GM10248 (cell line): ENCODE measurements around the gene FOXO1.

Experiments
- CTCF ChIA-PET: fragments of 300-600 bp; sonication (Branson Sonifier 250); formaldehyde crosslinking; extraction: SDS; loops from one replicate; lab custom pipeline; 2021; ENCODE audit warnings: antibody characterized with exemption; lab: Yijun Ruan, JAX
- POLR2A ChIA-PET: fragments of 350-650 bp; sonication (Branson Sonifier 250); formaldehyde crosslinking; extraction: SDS; loops from one replicate; lab custom pipeline; 2020; ENCODE audit warnings: antibody characterized with exemption; lab: Yijun Ruan, JAX
- DNase-seq: peaks from one replicate; pipeline ENCODE4 v3.0.0; 2012; ENCODE audit errors: extremely low spot score
- TF ChIP-seq, protein P1 (sequence below): IDR thresholded peaks from 2 replicates; pipeline ENCODE4 v1.5.1; 2012; ENCODE audit warnings: mild to moderate bottlenecking, low read depth; ENCODE audit errors: extremely low read depth, missing control alignments, control extremely low read depth

Gene FOXO1

DNA sequence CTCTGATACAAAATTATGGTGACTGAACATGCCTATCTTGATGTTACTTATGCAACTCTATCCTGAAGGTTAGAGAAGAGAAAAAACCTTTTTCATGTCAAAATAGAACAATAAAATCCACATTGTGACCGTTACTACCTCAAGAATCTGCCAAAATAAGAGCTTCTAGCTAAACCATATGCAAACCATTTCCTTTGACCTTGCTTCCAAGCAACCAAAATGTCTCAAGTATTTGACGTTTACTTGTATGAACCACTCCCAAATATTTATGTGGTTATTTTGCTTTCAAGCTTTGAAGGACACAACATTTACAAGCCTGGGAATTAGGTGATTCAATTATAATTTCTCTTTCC, 13.9 kb downstream of the FOXO1 start:
- ChIA-PET CTCF (interaction anchor here (0.7 to 2.7 kb wide), 3 partner anchors 11 to 40 kb away, joined by 3 to 10 read pairs (median 3); no protein-coding TSS in a partner anchor), POLR2A (no interaction called here)
- TF ChIP-seq, protein P1, sequence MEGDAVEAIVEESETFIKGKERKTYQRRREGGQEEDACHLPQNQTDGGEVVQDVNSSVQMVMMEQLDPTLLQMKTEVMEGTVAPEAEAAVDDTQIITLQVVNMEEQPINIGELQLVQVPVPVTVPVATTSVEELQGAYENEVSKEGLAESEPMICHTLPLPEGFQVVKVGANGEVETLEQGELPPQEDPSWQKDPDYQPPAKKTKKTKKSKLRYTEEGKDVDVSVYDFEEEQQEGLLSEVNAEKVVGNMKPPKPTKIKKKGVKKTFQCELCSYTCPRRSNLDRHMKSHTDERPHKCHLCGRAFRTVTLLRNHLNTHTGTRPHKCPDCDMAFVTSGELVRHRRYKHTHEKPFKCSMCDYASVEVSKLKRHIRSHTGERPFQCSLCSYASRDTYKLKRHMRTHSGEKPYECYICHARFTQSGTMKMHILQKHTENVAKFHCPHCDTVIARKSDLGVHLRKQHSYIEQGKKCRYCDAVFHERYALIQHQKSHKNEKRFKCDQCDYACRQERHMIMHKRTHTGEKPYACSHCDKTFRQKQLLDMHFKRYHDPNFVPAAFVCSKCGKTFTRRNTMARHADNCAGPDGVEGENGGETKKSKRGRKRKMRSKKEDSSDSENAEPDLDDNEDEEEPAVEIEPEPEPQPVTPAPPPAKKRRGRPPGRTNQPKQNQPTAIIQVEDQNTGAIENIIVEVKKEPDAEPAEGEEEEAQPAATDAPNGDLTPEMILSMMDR, result no peak
- no peak for DNase-seq

DNA sequence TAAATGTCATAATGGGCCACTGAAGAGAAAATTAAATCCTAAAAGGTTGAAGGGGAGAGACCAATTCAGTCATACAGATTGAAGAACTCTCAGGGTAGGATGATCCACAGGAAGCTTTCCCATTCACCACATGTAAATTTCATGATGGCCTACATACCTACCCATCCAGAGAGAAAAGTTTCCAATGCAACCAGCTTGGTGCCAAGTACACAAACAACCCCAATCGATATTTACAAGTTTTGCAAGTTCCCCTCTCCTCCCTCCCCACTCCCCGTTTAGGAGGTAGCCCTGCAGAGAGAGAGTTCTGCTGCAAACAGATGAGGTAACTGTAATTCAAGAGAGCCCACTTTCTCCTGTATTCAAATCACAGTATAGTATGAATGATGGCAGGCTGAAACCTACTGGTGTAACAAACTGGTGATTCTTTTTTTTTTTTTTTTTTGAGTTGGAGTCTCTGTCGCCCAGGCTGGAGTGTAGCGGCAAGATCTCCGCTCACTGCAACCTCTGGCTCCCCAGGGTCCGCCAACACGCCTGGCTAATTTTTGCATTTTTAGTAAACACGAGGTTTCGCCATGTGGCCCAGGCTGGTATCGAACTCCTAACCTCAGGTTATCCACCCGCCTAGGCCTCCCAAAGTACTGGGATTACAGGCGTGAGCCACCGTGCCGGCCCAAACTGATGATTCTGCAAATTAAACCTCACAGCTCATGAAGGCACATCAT, 14.4 kb downstream of the FOXO1 start:
- DNase-seq, result no peak
- TF ChIP-seq, protein P1, result no peak
- ChIA-PET POLR2A (no interaction called here), CTCF (interaction anchor here (0.7 to 2.7 kb wide), 3 partner anchors 12 to 39 kb away, joined by 3 to 10 read pairs (median 3); no protein-coding TSS in a partner anchor)

DNA sequence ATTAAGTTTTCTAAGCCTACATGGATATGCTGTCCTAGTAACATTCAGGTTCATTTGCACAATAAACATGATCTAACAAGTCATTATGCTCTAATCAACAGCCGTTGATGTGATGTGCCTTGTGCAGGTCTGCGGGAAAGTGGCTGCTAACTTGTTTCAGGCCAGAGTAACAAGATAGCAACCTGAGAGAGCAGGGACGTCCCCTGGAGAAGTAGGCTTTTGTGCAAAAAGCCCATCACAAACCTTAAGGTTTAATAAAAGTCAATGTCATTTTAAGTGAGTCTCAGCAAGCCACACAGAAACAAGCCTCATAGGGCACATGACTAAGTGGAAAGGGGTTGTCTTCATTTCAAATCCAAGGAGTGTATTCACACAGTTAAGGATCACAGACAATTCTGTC, 17.6 kb downstream of the FOXO1 start:
- no peak for DNase-seq
- ChIA-PET POLR2A (no interaction called here), CTCF (interaction anchor here (1.2 kb wide), 1 partner anchor 580 kb away, joined by 4 read pairs; no protein-coding TSS in a partner anchor)
- TF ChIP-seq, protein P1, result no peak

DNA sequence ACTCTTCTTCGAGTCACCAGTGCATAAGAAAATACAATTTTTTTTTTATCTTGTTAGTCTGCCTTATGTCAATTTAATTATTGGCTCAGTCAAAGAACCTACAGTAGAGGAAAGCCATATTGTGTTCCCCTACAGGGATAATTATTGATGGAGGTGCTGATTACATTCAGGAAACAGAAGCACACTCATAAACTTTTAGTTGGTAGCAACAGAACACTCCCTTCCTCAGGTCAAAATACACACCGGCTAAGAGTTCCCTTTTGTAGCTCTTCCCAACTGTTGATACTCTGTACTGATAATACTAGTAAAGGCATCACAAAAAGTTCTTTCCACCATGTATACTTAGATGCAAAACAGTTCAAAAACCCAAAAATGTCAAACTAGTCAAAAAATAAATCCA, 18.4 kb downstream of the FOXO1 start:
- CTCF ChIA-PET, result interaction anchor here (0.8 to 2.7 kb wide), 6 partner anchors 14 to 579 kb away, joined by 3 to 10 read pairs (median 4); no protein-coding TSS in a partner anchor
- DNase-seq, result no peak
- TF ChIP-seq, protein P1, result no peak
- POLR2A ChIA-PET, result no interaction called here

DNA sequence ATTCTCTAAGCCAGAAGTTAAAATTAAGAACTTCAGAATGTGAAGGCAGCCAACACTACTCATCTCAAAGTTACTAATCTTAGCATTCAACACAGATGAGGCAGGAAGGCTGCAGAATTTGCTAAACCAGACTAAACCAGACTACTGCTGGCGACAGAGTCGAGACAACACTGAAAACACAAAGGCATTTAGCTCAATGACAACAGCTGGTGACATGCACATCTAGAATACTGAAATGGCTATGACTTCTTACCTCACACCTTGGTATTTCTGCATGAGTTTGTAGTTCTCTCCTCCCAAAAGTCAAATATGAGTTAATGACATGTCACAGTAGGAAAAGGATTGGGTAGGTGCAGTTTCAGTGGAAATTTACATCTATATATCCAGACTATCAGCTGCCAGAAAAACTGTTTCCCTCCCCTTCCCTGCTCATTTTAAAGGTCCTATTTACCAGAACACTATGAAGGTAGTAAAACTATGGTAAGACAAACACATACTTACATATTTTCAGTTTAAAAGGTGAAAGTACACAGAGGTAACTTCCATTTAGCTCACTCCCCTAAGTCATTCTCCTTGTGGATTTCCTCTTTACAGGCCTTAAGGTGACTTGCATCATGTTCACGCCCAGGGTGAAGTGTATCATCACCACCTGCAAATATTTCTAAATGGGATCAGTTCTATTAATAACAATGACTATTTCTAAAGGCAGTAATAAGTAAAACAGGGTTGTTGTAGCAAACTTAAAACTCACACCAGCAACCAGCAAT, 21.4 kb downstream of the FOXO1 start:
- DNase-seq, result no peak
- ChIA-PET CTCF (interaction anchor here (1.4 kb wide), 1 partner anchor 23 kb away, joined by 5 read pairs; no protein-coding TSS in a partner anchor), POLR2A (no interaction called here)
- TF ChIP-seq, protein P1, result no peak

DNA sequence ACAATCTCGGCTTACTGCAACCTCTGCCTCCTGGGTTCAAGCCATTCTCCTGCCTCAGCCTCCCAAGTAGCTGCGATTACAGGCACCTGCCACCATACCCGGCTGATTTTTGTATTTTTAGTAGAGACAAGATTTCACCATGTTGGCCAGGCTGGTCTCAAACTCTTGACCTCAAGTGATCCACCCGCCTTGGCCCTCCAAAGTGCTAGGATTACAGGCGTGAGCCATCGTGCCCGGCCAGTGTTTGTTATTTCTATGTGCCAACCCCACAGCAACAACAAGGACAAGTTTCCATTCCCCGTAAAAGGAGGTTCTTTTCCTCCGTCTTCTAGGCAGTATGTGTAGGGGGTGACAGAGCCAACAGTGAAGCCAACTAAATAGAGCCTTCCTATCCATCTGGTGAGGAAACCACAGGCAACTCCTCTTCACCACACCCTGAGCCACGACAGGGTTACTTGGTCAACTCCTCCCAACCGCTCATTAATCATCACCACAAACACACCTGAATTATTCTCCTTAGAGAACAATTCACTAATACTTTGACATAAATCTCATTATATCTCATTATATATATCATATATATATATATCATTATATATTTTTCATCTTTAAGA, 25.5 kb downstream of the FOXO1 start:
- no peak for DNase-seq
- ChIA-PET POLR2A (no interaction called here), CTCF (interaction anchor here (2.5 kb wide), 1 partner anchor 9 kb away, joined by 8 read pairs; no protein-coding TSS in a partner anchor)
- TF ChIP-seq, protein P1, result no peak
